Smooth muscle cell (in vitro differentiated cells): ENCODE measurements around the gene ZNF441. TPM values are rescaled to one million over a fixed set of nuclear protein-coding genes. Genes with fewer than 3 reads are reported as not detected.
"Not testable (repeated sequence)": the region's sequence is repeated elsewhere in the genome, so short reads cannot be mapped to it uniquely, and the experiment has no call there.

ENCODE experiments used
- DNase-seq: peaks from one replicate; lab custom pipeline; 2025; ENCODE audit not compliant: unreplicated experiment; lab: John Stamatoyannopoulos, UW
- H2AFZ ChIP-seq: fragments of 200-600 bp; sonication (generic); 2 replicates; pipeline ENCODE4 v1.6.0; 2016; ENCODE audit warnings: antibody characterized with exemption, low read depth, mild to moderate bottlenecking
- H3F3A ChIP-seq: fragments of 200-600 bp; sonication (generic); 2 replicates; pipeline ENCODE4 v1.6.0; 2017; ENCODE audit warnings: antibody characterized with exemption, low read depth
- H3K27ac ChIP-seq: fragments of 200-600 bp; sonication (generic); 2 replicates; pipeline ENCODE4 v1.5.1; 2016; ENCODE audit warnings: low read depth, mild to moderate bottlenecking
- H3K27me3 ChIP-seq: fragments of 200-600 bp; sonication (generic); 2 replicates; pipeline ENCODE4 v1.6.1; 2016; ENCODE audit warnings: low read depth, mild to moderate bottlenecking
- H3K36me3 ChIP-seq: fragments of 200-600 bp; sonication (generic); 2 replicates; pipeline ENCODE4 v1.5.1; 2016; ENCODE audit warnings: low read depth
- H3K4me1 ChIP-seq: fragments of 200-600 bp; sonication (generic); 2 replicates; pipeline ENCODE4 v1.5.1; 2016; ENCODE audit warnings: low read depth
- H3K4me2 ChIP-seq: fragments of 200-600 bp; sonication (generic); 2 replicates; pipeline ENCODE4 v1.6.0; 2016; ENCODE audit warnings: mild to moderate bottlenecking
- H3K4me3 ChIP-seq: fragments of 200-600 bp; sonication (generic); 2 replicates; pipeline ENCODE4 v1.5.1; 2016; ENCODE audit warnings: mild to moderate bottlenecking
- H3K79me2 ChIP-seq: fragments of 200-600 bp; sonication (generic); 2 replicates; pipeline ENCODE4 v1.6.0; 2016; ENCODE audit warnings: low read depth, mild to moderate bottlenecking
- H3K9ac ChIP-seq: fragments of 200-600 bp; sonication (generic); 2 replicates; pipeline ENCODE4 v1.6.0; 2016; ENCODE audit warnings: low read depth
- H3K9me3 ChIP-seq: fragments of 200-600 bp; sonication (generic); replicated peaks from 2 replicates; pipeline ENCODE4 v1.5.1; 2016; ENCODE audit warnings: low read depth
- H4K20me1 ChIP-seq: fragments of 200-600 bp; sonication (generic); 2 replicates; pipeline ENCODE4 v1.6.0; 2016; ENCODE audit warnings: low read depth
- CTCF ChIP-seq: fragments of 200-600 bp; sonication (generic); IDR thresholded peaks from 2 replicates; pipeline ENCODE4 v1.5.1; 2017; ENCODE audit warnings: borderline replicate concordance, mild to moderate bottlenecking, antibody characterized with exemption; ENCODE audit not compliant: insufficient read depth, poor library complexity, severe bottlenecking
- WGBS: methylation state at CpG from one replicate; pipeline ENCODE4 v1.1.7; 2016; ENCODE audit warnings: low lambda C conversion rate; 5-methylcytosine and 5-hydroxymethylcytosine counted together
- polyA plus RNA-seq: library from polyadenylated mRNA; unstranded; fragments of >200 nt; fragmentation: Nextera tagmentation; extraction: Ambion mirVana; gene quantifications from 2 replicates; pipeline ENCODE4 v1.2.1, GENCODE V29; 2016
- total RNA-seq: library from RNA; depleted of rRNA; stranded (reverse); fragments of >200 nt; gene quantifications from 2 replicates; pipeline ENCODE4 v1.2.3, GENCODE V29; 2014

The ZNF441 gene
- total and polyA plus RNA-seq, 2 experiments from 2014 or later: 2.7 to 9.3 TPM

GRCh38 chr19:11769995-11770394 lies 3.2 kb downstream of the ZNF441 start:
- no peak for DNase-seq
- H3K79me2 ChIP-seq: peaks cover 10% of the 10 kb centered on the region

GRCh38 chr19:11771520-11771919 lies 4.7 kb downstream of the ZNF441 start:
- not testable (repeated sequence) for H2AFZ ChIP-seq, H3K4me1 ChIP-seq, H3K36me3 ChIP-seq, H4K20me1 ChIP-seq, H3K9me3 ChIP-seq, H3K4me2 ChIP-seq, H3K27ac ChIP-seq, H3K9ac ChIP-seq, H3K4me3 ChIP-seq, H3F3A ChIP-seq, DNase-seq, H3K27me3 ChIP-seq
- 61% methylated on average over 11 of the region's 11 CpGs for WGBS
- peaks cover 10% of the 10 kb centered on the region for H3K79me2 ChIP-seq

More at GRCh38 chr19:11769995-11770394, 3.2 kb downstream of the ZNF441 start:
- Histone ChIP-seq H2AFZ (no peak overlapping the region), H3F3A (no peaks in the 10 kb centered on the region), H3K36me3 (no peaks in the 10 kb centered on the region), H4K20me1 (no peaks in the 10 kb centered on the region), H3K27me3 (no peaks in the 10 kb centered on the region), H3K4me2 (no peak overlapping the region), H3K9ac (no peak overlapping the region), H3K9me3 (peaks cover 6% of the 10 kb centered on the region), H3K4me3 (no peak overlapping the region), H3K4me1 (no peaks in the 10 kb centered on the region), H3K27ac (no peak overlapping the region)
- TF ChIP-seq CTCF: no peak
- WGBS: 92% methylated on average over 4 of the region's 4 CpGs

GRCh38 chr19:11776669-11777068 lies 9.9 kb downstream of the ZNF441 start:
- H3K9ac ChIP-seq, H3K4me1 ChIP-seq, DNase-seq, H3K4me2 ChIP-seq, H3K27me3 ChIP-seq, H2AFZ ChIP-seq, H3F3A ChIP-seq, H3K27ac ChIP-seq, H4K20me1 ChIP-seq, H3K4me3 ChIP-seq: not testable (repeated sequence)
- Histone ChIP-seq H3K9me3 (peaks cover 31% of the 10 kb centered on the region), H3K36me3 (peaks cover 47% of the 10 kb centered on the region), H3K79me2 (peaks cover 10% of the 10 kb centered on the region)
- WGBS: 97% methylated on average over 11 of the region's 11 CpGs

GRCh38 chr19:11780431-11781020 lies 13.7 kb downstream of the ZNF441 start:
- no peaks in the 10 kb centered on the region for H3F3A ChIP-seq
- H3K4me2 ChIP-seq: no peak overlapping the region
- TF ChIP-seq CTCF: no peak
- no peak overlapping the region for H2AFZ ChIP-seq
- H3K27ac ChIP-seq: no peak overlapping the region
- H3K9ac ChIP-seq: no peak overlapping the region
- 96% methylated on average over 7 of the region's 7 CpGs for WGBS
- peaks cover 50% of the 10 kb centered on the region for H3K9me3 ChIP-seq
- no peak for DNase-seq
- no peaks in the 10 kb centered on the region for H3K79me2 ChIP-seq
- H3K27me3 ChIP-seq: no peaks in the 10 kb centered on the region
- H3K4me3 ChIP-seq: peak overlapping the region; percentile 22
- H4K20me1 ChIP-seq: no peaks in the 10 kb centered on the region
- no peaks in the 10 kb centered on the region for H3K4me1 ChIP-seq
- H3K36me3 ChIP-seq: peaks cover 65% of the 10 kb centered on the region
